T-helper 17 cell (primary cell): ENCODE measurements around the gene GPR139. TPM values are rescaled to one million over a fixed set of nuclear protein-coding genes. Genes with fewer than 3 reads are reported as not detected.

Experiments used
- ATAC-seq: fragments of 150-1000 bp; cut with Tn5 transposase; 2 replicates; pipeline ENCODE4 v1.10.0; 2021; ENCODE audit warnings: mild to moderate bottlenecking, moderate library complexity
- DNase-seq, 3 donors: peaks; one replicate each; pipeline versions ENCODE4 v3.0.0 to v3.0.0-alpha.2; 2020 to 2021
- H3K9me3 ChIP-seq: one replicate; pipeline ENCODE4 v1.7.0; 2013; ENCODE audit warnings: low read length, mild to moderate bottlenecking; ENCODE audit not compliant: control insufficient read depth, poor library complexity, severe bottlenecking
- H3K27ac Mint-ChIP-seq: one replicate; pipeline ENCODE4 v1.8.0; 2022; ENCODE audit warnings: mild to moderate bottlenecking, moderate library complexity, mixed read lengths
- H3K27me3 Mint-ChIP-seq: one replicate; pipeline ENCODE4 v1.8.0; 2022; ENCODE audit warnings: mixed read lengths
- H3K36me3 Mint-ChIP-seq: one replicate; pipeline ENCODE4 v1.8.0; 2022; ENCODE audit warnings: low read depth, mixed read lengths
- H3K4me1 Mint-ChIP-seq: one replicate; pipeline ENCODE4 v1.8.0; 2022; ENCODE audit warnings: mild to moderate bottlenecking, mixed read lengths
- H3K4me3 Mint-ChIP-seq: one replicate; pipeline ENCODE4 v1.8.0; 2022; ENCODE audit warnings: mild to moderate bottlenecking, moderate library complexity, mixed read lengths
- total RNA-seq, 4 donors: library from RNA in 2 of 4; stranded (reverse) in 2 of 4; gene quantifications; one replicate each; pipeline ENCODE4 v1.2.3 and lab custom pipeline; 2022 to 2026

Gene GPR139
- total RNA-seq, 2 donors from 2014 or later = not detected

DNA sequence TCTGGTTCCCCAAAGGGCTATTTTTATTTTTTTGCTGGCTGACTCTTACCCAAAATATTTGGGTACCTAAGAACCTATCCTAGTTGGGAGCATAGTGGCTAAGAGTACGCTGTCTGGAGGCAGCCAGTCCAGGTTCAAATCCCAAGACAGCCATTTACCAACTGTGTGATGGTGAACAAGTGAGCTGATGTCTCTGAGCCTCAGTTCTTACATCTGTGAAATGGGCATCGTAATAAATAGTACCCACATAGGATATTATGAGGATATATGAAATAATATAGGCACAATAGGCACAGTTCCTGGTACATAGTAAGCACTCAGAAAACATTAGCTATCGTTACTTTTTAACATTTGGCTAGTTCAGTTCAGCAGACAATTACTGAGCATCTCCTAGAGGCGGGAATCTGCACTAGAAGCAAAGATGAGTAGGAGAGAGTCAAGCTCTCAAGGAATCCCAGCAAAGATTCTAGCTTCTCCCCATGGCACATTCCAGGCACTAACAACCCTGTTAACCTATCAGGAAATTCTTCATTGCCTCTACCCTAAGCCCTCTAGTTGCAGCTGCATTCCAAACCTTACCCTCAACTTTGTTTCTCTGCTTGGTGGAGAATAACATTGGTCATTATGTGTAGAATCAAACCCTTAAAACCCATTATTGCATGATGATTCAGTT, 31.6 kb downstream of the GPR139 start:
- no peak for ATAC-seq
- peaks cover 5% of the 10 kb centered on the region for H3K27me3 Mint-ChIP-seq
- no peak for DNase-seq
- H3K4me3 Mint-ChIP-seq = no peak overlapping the region
- H3K36me3 Mint-ChIP-seq = peaks cover 2% of the 10 kb centered on the region
- H3K9me3 ChIP-seq = no peaks in the 10 kb centered on the region
- no peaks in the 10 kb centered on the region for H3K4me1 Mint-ChIP-seq
- no peak overlapping the region for H3K27ac Mint-ChIP-seq

- ATAC-seq (no peak), DNase-seq (no peak)
- Mint-ChIP-seq H3K4me3 (no peak overlapping the region), H3K36me3 (peaks cover 2% of the 10 kb centered on the region), H3K4me1 (no peaks in the 10 kb centered on the region), H3K27ac (no peak overlapping the region), H3K27me3 (peaks cover 5% of the 10 kb centered on the region)
- H3K9me3 ChIP-seq = no peaks in the 10 kb centered on the region
Measured at GRCh38 chr16:20040011-20040410, 33.7 kb downstream of the GPR139 start.

DNA sequence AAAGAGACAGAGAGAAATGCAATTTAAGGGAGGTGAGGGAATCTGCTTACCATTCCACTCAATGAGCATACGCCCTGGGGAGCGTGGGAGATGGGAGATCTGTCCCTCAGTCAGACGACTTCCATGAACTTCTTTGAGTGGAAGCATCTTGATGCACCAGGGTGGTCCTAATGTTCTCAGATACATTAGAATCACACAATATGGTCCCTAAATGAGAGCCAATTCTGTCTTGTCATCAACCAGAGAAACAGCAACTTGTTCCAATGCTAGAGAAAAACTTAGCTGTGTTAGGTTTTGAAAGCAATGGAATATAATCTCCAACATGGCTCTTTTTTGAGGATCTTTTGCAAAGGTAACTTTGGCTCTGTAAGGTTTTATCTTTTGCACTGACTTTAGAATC, 44.1 kb downstream of the GPR139 start:
- Mint-ChIP-seq H3K36me3 (no peaks in the 10 kb centered on the region), H3K27ac (no peak overlapping the region), H3K4me1 (no peaks in the 10 kb centered on the region), H3K27me3 (no peaks in the 10 kb centered on the region), H3K4me3 (no peak overlapping the region)
- DNase-seq = no peak
- H3K9me3 ChIP-seq = no peaks in the 10 kb centered on the region
- no peak for ATAC-seq

- ATAC-seq (no peak), DNase-seq (no peak)
- no peak overlapping the region for H3K4me3 Mint-ChIP-seq
- H3K36me3 Mint-ChIP-seq = no peaks in the 10 kb centered on the region
- H3K27me3 Mint-ChIP-seq = no peaks in the 10 kb centered on the region
- no peak overlapping the region for H3K27ac Mint-ChIP-seq
- no peaks in the 10 kb centered on the region for H3K4me1 Mint-ChIP-seq
- no peaks in the 10 kb centered on the region for H3K9me3 ChIP-seq
Measured at GRCh38 chr16:20026361-20027072, 47.2 kb downstream of the GPR139 start.

GRCh38 chr16:20023190-20023589, 50.5 kb downstream of the GPR139 start:
- no peak for ATAC-seq
- DNase-seq = no peak
- Mint-ChIP-seq H3K4me3 (no peak overlapping the region), H3K4me1 (no peaks in the 10 kb centered on the region), H3K36me3 (no peaks in the 10 kb centered on the region), H3K27ac (no peak overlapping the region), H3K27me3 (no peaks in the 10 kb centered on the region)
- no peaks in the 10 kb centered on the region for H3K9me3 ChIP-seq

- H3K27ac Mint-ChIP-seq = no peak overlapping the region
- H3K4me3 Mint-ChIP-seq = no peak overlapping the region
- no peaks in the 10 kb centered on the region for H3K9me3 ChIP-seq
- ATAC-seq = no peak
- DNase-seq = no peak
- H3K36me3 Mint-ChIP-seq = no peaks in the 10 kb centered on the region
- no peaks in the 10 kb centered on the region for H3K4me1 Mint-ChIP-seq
- no peaks in the 10 kb centered on the region for H3K27me3 Mint-ChIP-seq
Measured at GRCh38 chr16:20020976-20021375, 52.7 kb downstream of the GPR139 start.

DNA sequence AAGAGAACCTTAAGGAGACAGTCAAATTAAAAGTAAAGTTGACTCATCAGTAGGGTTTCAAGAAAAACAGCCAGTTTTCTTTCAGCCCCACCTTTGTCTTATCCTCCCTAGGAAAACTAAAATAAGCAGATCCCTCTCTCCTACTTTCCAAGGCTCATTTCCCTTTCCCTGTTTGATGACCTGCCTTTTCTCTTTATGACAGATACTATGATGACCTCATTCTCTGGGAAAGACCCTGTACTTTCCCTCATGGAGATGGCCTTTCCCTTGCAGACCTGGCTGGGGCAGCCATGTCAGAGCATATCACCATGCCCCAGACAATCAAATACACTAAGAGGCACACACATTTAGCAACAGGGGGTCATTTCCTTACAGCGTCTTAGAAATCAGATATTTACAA, 53.6 kb downstream of the GPR139 start:
- H3K4me1 Mint-ChIP-seq = no peaks in the 10 kb centered on the region
- no peak overlapping the region for H3K4me3 Mint-ChIP-seq
- H3K27me3 Mint-ChIP-seq = no peaks in the 10 kb centered on the region
- no peaks in the 10 kb centered on the region for H3K9me3 ChIP-seq
- no peak overlapping the region for H3K27ac Mint-ChIP-seq
- DNase-seq (no peak), ATAC-seq (no peak)
- no peaks in the 10 kb centered on the region for H3K36me3 Mint-ChIP-seq

- Mint-ChIP-seq H3K27me3 (peaks cover 16% of the 10 kb centered on the region), H3K36me3 (no peaks in the 10 kb centered on the region), H3K4me1 (no peaks in the 10 kb centered on the region), H3K4me3 (no peak overlapping the region), H3K27ac (no peak overlapping the region)
- H3K9me3 ChIP-seq = no peaks in the 10 kb centered on the region
- ATAC-seq (no peak), DNase-seq (no peak)
Measured at GRCh38 chr16:20016234-20016633, 57.5 kb downstream of the GPR139 start.

GRCh38 chr16:20004931-20005330, 68.8 kb downstream of the GPR139 start:
- ATAC-seq (no peak), DNase-seq (no peak)
- H3K36me3 Mint-ChIP-seq = no peaks in the 10 kb centered on the region
- no peak overlapping the region for H3K27ac Mint-ChIP-seq
- no peaks in the 10 kb centered on the region for H3K4me1 Mint-ChIP-seq
- no peaks in the 10 kb centered on the region for H3K9me3 ChIP-seq
- H3K4me3 Mint-ChIP-seq = no peak overlapping the region
- no peaks in the 10 kb centered on the region for H3K27me3 Mint-ChIP-seq

DNA sequence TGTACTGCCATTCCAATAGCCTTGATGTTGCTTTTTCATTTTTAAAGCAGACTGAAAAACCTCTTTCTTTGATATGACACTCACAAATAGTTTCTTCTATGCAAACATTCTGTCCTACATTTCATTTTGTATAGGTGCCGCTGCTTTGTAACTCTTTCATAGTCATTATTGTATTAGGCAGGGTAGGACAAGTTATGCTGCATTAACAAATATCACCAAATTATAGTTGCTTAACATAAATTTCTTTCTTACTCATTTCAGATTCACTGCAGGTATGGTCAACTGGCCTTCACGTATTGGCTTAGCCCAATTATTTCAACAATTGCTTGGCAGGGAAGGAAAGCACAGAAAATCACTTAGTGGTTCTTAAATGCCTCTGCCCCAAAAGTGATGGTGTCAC, 70.8 kb downstream of the GPR139 start:
- no peaks in the 10 kb centered on the region for H3K4me1 Mint-ChIP-seq
- no peaks in the 10 kb centered on the region for H3K36me3 Mint-ChIP-seq
- ATAC-seq = no peak
- no peaks in the 10 kb centered on the region for H3K27me3 Mint-ChIP-seq
- no peak overlapping the region for H3K4me3 Mint-ChIP-seq
- no peaks in the 10 kb centered on the region for H3K9me3 ChIP-seq
- H3K27ac Mint-ChIP-seq = no peak overlapping the region
- DNase-seq = no peak

DNA sequence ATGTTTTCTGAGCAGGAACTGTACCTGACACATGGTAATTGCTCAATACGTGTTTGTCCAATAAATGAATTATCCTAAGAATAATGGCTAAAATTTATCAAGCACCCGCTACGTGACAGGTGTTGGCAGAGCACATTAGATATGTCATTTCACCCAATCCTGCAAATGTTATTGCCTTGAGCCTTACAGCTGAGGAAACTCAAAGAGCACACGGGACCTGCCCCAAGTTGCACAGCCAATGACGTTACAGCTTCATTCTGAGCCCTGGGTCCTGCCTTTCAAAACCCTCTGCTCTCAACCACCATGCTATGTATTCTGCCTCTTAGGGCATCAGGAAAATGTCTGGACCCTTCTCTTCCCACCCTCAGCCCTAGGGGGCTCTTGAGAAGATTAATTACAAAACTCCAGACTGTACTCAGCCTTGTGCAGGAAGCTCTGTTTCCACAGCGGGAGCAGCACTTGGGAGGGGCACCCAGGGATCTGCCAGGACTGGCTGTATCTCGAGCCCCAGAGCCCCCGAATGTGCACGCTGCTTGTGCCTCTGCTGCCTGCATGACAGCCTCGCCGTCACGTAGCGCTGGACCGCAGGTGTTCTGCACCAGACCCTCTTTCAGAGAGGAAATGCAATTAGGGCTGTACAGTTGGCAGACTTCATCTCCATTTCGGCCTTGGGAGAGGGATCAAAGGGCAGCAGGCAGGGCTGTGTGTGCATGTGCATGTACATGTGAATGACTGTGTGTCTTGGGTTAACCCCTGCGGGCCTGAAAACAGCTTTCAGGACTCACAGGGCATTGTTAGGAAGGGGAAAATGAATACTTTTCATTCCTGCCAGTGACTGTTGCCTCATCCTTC, 71.6 kb downstream of the GPR139 start:
- no peak overlapping the region for H3K27ac Mint-ChIP-seq
- H3K9me3 ChIP-seq = no peaks in the 10 kb centered on the region
- ATAC-seq (no peak), DNase-seq (no peak)
- H3K4me1 Mint-ChIP-seq = no peaks in the 10 kb centered on the region
- H3K4me3 Mint-ChIP-seq = no peak overlapping the region
- no peaks in the 10 kb centered on the region for H3K36me3 Mint-ChIP-seq
- H3K27me3 Mint-ChIP-seq = no peaks in the 10 kb centered on the region

DNA sequence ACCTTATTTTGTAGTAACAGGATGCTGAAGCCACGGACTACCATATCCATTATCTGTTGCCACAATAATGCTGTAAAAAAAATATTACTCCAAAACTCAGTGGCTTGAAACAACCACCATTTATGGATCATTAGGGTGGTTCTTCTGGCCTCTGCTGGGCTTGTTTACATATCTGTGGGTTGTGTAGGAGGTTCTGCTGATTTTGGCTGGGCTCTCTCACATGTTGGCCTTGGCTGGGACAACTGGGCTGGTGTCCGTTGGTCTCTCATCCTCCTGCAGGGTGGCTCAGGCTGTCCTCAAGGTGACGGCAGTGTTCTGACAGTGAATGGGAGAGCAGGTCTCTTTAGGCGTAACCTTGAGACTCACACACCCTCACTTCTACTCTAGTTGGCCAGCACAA, 76.0 kb downstream of the GPR139 start:
- Mint-ChIP-seq H3K4me1 (no peaks in the 10 kb centered on the region), H3K27me3 (peaks cover 11% of the 10 kb centered on the region), H3K36me3 (no peaks in the 10 kb centered on the region), H3K4me3 (no peak overlapping the region), H3K27ac (no peak overlapping the region)
- no peaks in the 10 kb centered on the region for H3K9me3 ChIP-seq
- ATAC-seq (no peak), DNase-seq (no peak)

DNA sequence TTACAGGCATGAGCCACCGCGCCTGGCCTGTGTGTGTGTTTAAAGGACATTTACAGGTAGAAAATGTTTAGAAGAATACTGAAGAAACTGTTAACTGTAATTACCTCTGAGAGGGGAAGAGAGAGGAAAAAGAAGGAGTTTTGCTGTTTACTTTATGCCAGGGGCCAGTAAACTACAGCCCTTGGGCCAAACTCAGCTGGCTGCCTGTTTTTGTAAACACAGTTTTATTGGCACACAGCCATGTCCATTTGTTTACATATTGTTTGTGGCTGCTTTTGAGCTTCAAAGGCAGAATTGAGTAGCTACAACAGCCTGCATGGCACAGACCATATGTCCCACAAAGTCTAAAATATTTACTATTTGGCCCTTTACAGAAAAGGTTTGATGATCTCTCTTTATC, 76.4 kb downstream of the GPR139 start:
- DNase-seq (no peak), ATAC-seq (no peak)
- no peaks in the 10 kb centered on the region for H3K4me1 Mint-ChIP-seq
- no peak overlapping the region for H3K4me3 Mint-ChIP-seq
- H3K27me3 Mint-ChIP-seq = peaks cover 11% of the 10 kb centered on the region
- no peaks in the 10 kb centered on the region for H3K9me3 ChIP-seq
- H3K27ac Mint-ChIP-seq = no peak overlapping the region
- no peaks in the 10 kb centered on the region for H3K36me3 Mint-ChIP-seq
